DOHH2 (cell line): ENCODE results near the gene DTNB.

ENCODE experiments used
- CTCF ChIP-seq: fragments of 200-600 bp; sonication (generic); IDR thresholded peaks from one replicate; pipeline ENCODE4 v1.5.1; 2014; ENCODE audit warnings: antibody characterized with exemption, mild to moderate bottlenecking, low read depth, low read length; ENCODE audit not compliant: poor library complexity, severe bottlenecking
- EZH2phosphoT487 ChIP-seq: fragments of 200-600 bp; sonication (generic); IDR thresholded peaks from 2 replicates; pipeline ENCODE4 v1.6.1; 2017; ENCODE audit warnings: borderline replicate concordance, mild to moderate bottlenecking, antibody characterized with exemption, low read length, moderate library complexity, mixed read lengths

GRCh38 chr2:25586726-25587144, 86.6 kb downstream of the DTNB start:
- TF ChIP-seq CTCF (no peak), EZH2phosphoT487 (no peak)
